ENCODE data around the gene GPR149.

Gene GPR149

DNA sequence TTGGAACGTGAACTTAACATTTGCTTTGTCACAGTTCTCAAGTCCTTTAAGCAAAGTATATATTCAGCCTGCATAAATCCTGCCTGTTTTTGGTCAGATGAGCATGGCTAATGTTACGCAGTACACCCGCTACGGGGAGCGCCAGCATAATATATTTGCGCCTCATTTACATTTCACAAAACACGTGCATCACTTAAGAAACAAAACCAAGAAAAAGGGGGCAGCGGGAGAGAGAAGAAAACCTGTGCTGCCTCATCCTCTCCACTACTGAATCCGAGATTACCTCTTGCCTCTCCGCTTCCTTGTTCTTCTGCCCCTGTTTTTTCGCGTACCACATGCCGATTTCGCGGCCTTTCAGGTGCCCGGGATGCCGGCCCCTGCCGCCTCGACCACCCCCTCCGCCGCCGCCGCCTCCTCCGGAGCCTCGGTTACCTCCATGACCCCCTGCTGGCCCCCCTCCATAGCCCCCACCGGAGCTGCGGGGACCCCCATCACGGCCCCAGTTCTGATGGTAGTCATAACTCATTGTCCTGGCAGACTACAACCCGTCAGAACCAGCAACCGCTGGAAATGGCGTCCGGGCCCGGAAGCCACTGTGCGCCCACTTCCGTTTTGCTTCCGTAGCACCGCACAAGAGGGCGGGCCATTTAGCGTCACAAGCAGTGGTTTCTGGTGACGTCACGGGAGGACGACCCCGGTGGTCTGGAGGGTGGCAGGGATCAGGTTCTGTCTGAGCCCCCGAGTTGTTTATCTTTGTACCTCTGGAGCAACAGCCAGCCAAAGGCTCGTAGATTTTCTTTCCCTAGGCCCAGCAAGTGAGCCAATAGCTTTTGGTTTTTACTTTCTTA, 105.9 kb downstream of the GPR149 start, which contains the start of gene DHX36:
Gene DHX36 (minus strand): TSS at position 597 of the 848 bp plus-strand sequence. CDS start 71 bp downstream, at position 526.
- TF ChIP-seq, protein P1, sequence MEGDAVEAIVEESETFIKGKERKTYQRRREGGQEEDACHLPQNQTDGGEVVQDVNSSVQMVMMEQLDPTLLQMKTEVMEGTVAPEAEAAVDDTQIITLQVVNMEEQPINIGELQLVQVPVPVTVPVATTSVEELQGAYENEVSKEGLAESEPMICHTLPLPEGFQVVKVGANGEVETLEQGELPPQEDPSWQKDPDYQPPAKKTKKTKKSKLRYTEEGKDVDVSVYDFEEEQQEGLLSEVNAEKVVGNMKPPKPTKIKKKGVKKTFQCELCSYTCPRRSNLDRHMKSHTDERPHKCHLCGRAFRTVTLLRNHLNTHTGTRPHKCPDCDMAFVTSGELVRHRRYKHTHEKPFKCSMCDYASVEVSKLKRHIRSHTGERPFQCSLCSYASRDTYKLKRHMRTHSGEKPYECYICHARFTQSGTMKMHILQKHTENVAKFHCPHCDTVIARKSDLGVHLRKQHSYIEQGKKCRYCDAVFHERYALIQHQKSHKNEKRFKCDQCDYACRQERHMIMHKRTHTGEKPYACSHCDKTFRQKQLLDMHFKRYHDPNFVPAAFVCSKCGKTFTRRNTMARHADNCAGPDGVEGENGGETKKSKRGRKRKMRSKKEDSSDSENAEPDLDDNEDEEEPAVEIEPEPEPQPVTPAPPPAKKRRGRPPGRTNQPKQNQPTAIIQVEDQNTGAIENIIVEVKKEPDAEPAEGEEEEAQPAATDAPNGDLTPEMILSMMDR (conservative IDR thresholded peaks at IDR 0.05; ENCODE audit: low read depth, low read length) = peak; percentile 22
- peak within 1 kb of the TSS; percentile 88 for H3K4me3 ChIP-seq (ENCODE audit: low read depth, low read length)

DNA sequence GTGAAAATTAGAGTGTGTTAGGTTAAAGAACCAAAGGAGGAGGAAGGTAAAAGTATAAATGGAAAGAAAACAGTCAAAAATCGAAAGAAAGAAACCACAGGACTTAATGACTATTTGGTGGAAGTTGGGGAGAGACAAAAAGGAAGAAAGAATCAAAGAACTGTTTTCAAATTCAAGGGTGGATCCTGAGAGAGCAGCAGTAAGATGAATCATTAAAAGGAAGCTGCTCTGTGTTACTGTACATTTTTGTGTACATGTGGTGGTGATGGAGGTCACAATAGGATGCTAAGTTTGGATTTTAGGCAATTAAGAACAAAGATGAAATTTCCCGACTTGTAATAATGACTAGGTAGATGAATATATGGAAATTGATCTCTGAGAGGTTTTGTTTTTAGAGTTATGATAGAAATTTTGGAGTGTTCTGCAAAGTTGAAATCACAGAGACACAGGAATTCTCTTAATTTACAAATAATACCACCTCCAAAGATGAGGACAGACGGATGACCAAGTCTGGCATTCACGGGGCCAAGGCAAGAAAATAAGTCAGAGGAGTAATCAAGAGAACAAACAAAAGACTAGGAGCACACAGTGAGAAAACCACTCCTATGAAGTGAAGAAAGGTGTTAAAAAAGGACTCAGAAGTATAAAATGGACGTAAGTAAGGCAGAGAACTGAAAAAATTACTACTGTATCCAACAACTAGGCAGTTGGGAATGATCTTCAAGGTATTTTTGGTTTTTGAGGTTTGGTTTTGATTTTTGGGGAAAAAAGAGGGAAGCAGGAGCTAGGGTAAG, 112.8 kb downstream of the GPR149 start:
- H3K4me3 ChIP-seq (ENCODE audit: low read depth, low read length) = no peak overlapping the region
- TF ChIP-seq, protein P1 (conservative IDR thresholded peaks at IDR 0.05; ENCODE audit: low read depth, low read length) = no peak
- DNase-seq (ENCODE audit: low read depth) = peak; percentile 20

More for the DNA sequence above, 105.9 kb downstream of the GPR149 start, which contains the start of gene DHX36:
- DNase-seq (ENCODE audit: low read depth) = peak; percentile 96

DNA sequence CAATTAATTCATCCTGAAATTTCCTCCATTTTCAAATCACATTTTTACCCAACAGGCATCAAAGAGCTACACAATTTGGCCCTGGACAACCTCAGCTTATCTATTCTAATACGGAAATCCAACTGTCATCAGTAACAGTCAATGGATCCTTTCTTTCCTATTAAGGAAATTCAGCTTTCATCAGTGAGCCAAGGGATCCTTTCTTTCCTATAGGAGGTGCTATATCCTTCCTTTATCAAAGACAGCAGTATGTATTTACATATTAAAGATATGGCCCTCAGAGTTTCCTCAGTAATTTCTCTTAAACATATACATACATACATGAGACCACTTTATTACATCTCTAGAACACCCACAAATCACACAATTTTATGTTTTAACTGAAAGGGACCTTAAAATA, 115.8 kb downstream of the GPR149 start:
- DNase-seq (ENCODE audit: low read depth) = no peak
- no peak overlapping the region for H3K4me3 ChIP-seq (ENCODE audit: low read depth, low read length)
- TF ChIP-seq, protein P1 (conservative IDR thresholded peaks at IDR 0.05; ENCODE audit: low read depth, low read length) = no peak

DNA sequence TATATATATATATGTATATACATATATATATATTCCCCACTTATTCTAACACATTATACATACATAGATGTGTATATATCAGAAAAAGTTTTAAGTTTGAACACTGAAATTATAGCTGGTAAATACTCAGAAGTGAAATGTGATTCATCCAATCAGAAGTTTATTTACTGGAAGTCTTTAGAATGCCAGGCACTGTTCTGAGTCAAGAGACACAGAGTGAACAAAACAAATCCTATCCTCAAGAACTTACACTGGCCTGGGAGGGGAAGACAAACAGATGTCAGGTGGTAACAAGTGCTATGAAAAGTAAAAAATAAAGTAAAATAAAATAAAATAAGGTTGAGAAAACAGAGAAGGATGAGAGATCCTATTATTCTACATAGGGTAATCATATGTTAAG, 119.2 kb downstream of the GPR149 start:
- no peak overlapping the region for H3K4me3 ChIP-seq (ENCODE audit: low read depth, low read length)
- TF ChIP-seq, protein P1 (conservative IDR thresholded peaks at IDR 0.05; ENCODE audit: low read depth, low read length) = no peak
- peak; percentile 79 for DNase-seq (ENCODE audit: low read depth)

DNA sequence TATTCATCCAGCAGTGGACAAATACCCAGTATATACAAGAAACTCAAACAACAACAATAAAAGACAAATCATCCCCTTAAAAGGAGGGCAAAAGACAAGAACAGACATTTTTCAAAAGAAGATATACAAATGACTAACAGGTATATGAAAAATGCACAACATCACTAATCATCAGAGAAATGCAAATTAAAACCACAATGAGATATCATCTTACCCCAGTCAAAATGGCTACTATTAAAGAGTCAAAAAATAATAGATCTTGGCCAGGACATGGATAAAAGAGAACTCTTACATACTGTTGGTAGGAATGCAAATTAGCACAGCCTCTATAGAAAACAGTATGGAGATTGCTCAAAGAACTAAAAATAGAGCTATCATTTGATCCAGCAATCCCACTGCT, 122.6 kb downstream of the GPR149 start:
- TF ChIP-seq, protein P1 (conservative IDR thresholded peaks at IDR 0.05; ENCODE audit: low read depth, low read length) = no peak
- DNase-seq (ENCODE audit: low read depth) = no peak
- H3K4me3 ChIP-seq (ENCODE audit: low read depth, low read length) = no peak overlapping the region

DNA sequence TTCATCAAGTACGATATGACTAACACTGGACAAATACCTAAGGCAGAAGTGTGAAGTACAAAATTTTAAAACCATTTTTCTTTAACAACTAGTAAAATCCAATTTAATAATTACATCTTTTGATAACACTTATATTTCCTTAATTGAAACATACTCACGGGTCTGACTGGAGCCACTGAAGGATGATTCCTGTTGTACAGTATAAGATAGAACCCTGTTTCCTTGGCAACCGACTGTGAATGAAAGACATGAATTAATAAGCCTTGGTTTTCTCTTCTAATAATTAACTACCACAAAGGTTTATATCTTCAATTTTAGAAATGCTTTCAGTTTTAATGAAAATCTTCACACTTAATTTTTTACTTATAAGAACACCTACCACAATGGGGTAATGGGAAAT, 125.1 kb downstream of the GPR149 start:
- TF ChIP-seq, protein P1 (conservative IDR thresholded peaks at IDR 0.05; ENCODE audit: low read depth, low read length) = no peak
- DNase-seq (ENCODE audit: low read depth) = no peak
- H3K4me3 ChIP-seq (ENCODE audit: low read depth, low read length) = no peak overlapping the region

Data from choroid plexus epithelial cell (primary cell).